HUES6 (cell line): ENCODE results near the gene DNAH9.

Source experiments
- H3K27ac ChIP-seq: 2 replicates; pipeline ENCODE4 v1.7.0; 2013; ENCODE audit warnings: low read depth, mild to moderate bottlenecking, low read length, inconsistent platforms
- H3K27me3 ChIP-seq: 2 replicates; pipeline ENCODE4 v1.6.1; 2013; ENCODE audit warnings: low read length; ENCODE audit not compliant: control insufficient read depth, insufficient read depth
- H3K36me3 ChIP-seq: 2 replicates; pipeline ENCODE4 v1.6.1; 2013; ENCODE audit warnings: low read length; ENCODE audit not compliant: control insufficient read depth, insufficient read depth
- H3K4me1 ChIP-seq: 2 replicates; pipeline ENCODE4 v1.6.1; 2013; ENCODE audit warnings: low read length; ENCODE audit not compliant: control insufficient read depth, insufficient read depth
- H3K4me3 ChIP-seq: 2 replicates; pipeline ENCODE4 v1.5.1; 2013; ENCODE audit warnings: low read depth, low read length
- H3K9ac ChIP-seq: one replicate; pipeline ENCODE4 v1.6.1; 2013; ENCODE audit warnings: mild to moderate bottlenecking, low read length
- H3K9me3 ChIP-seq: 2 replicates; pipeline ENCODE4 v1.6.1; 2013; ENCODE audit warnings: low read depth, low read length; ENCODE audit not compliant: control insufficient read depth, insufficient read depth

Gene DNAH9

GRCh38 chr17:11671126-11671525, 72.9 kb downstream of the DNAH9 start:
- Histone ChIP-seq H3K36me3 (no peaks in the 10 kb centered on the region), H3K4me1 (peaks cover 28% of the 10 kb centered on the region), H3K9ac (no peak overlapping the region), H3K27ac (no peak overlapping the region), H3K9me3 (peaks cover 12% of the 10 kb centered on the region), H3K4me3 (no peak overlapping the region), H3K27me3 (no peaks in the 10 kb centered on the region)

- no peaks in the 10 kb centered on the region for H3K27me3 ChIP-seq
- H3K9ac ChIP-seq = no peak overlapping the region
- H3K4me1 ChIP-seq = no peaks in the 10 kb centered on the region
- no peak overlapping the region for H3K27ac ChIP-seq
- H3K9me3 ChIP-seq = no peaks in the 10 kb centered on the region
- no peak overlapping the region for H3K4me3 ChIP-seq
- H3K36me3 ChIP-seq = no peaks in the 10 kb centered on the region
These were observed 84.4 kb downstream of the DNAH9 start for GRCh38 chr17:11682646-11683045.

- Histone ChIP-seq H3K36me3 (no peaks in the 10 kb centered on the region), H3K27ac (no peak overlapping the region), H3K9me3 (no peaks in the 10 kb centered on the region), H3K9ac (no peak overlapping the region), H3K4me1 (no peaks in the 10 kb centered on the region), H3K27me3 (no peaks in the 10 kb centered on the region), H3K4me3 (no peak overlapping the region)
These were observed 92.4 kb downstream of the DNAH9 start for GRCh38 chr17:11690681-11691080.

GRCh38 chr17:11692688-11693087, 94.4 kb downstream of the DNAH9 start:
- Histone ChIP-seq H3K4me3 (no peak overlapping the region), H3K27me3 (no peaks in the 10 kb centered on the region), H3K36me3 (no peaks in the 10 kb centered on the region), H3K9ac (no peak overlapping the region), H3K9me3 (no peaks in the 10 kb centered on the region), H3K4me1 (no peaks in the 10 kb centered on the region), H3K27ac (no peak overlapping the region)

- no peak overlapping the region for H3K27ac ChIP-seq
- H3K4me1 ChIP-seq = no peaks in the 10 kb centered on the region
- H3K27me3 ChIP-seq = no peaks in the 10 kb centered on the region
- no peaks in the 10 kb centered on the region for H3K36me3 ChIP-seq
- no peak overlapping the region for H3K4me3 ChIP-seq
- no peak overlapping the region for H3K9ac ChIP-seq
- no peaks in the 10 kb centered on the region for H3K9me3 ChIP-seq
These were observed 95.0 kb downstream of the DNAH9 start for GRCh38 chr17:11693284-11693683.

GRCh38 chr17:11700668-11701067, 102.4 kb downstream of the DNAH9 start:
- Histone ChIP-seq H3K36me3 (no peaks in the 10 kb centered on the region), H3K9me3 (no peaks in the 10 kb centered on the region), H3K4me3 (no peak overlapping the region), H3K27me3 (no peaks in the 10 kb centered on the region), H3K9ac (no peak overlapping the region), H3K4me1 (no peaks in the 10 kb centered on the region), H3K27ac (no peak overlapping the region)

GRCh38 chr17:11701911-11702310, 103.6 kb downstream of the DNAH9 start:
- H3K27me3 ChIP-seq = no peaks in the 10 kb centered on the region
- no peak overlapping the region for H3K9ac ChIP-seq
- no peaks in the 10 kb centered on the region for H3K36me3 ChIP-seq
- H3K4me3 ChIP-seq = no peak overlapping the region
- H3K9me3 ChIP-seq = no peaks in the 10 kb centered on the region
- H3K4me1 ChIP-seq = no peaks in the 10 kb centered on the region
- H3K27ac ChIP-seq = no peak overlapping the region

- Histone ChIP-seq H3K27ac (no peak overlapping the region), H3K27me3 (no peaks in the 10 kb centered on the region), H3K4me3 (no peak overlapping the region), H3K9me3 (no peaks in the 10 kb centered on the region), H3K4me1 (peaks cover 10% of the 10 kb centered on the region; the same call in 1 of the 2 replicates), H3K9ac (no peak overlapping the region), H3K36me3 (no peaks in the 10 kb centered on the region)
These were observed 105.8 kb downstream of the DNAH9 start for GRCh38 chr17:11704041-11704440.

- H3K27ac ChIP-seq = no peak overlapping the region
- H3K9ac ChIP-seq = no peak overlapping the region
- H3K4me1 ChIP-seq = peaks cover 10% of the 10 kb centered on the region; the same call in 1 of the 2 replicates
- no peaks in the 10 kb centered on the region for H3K27me3 ChIP-seq
- H3K36me3 ChIP-seq = no peaks in the 10 kb centered on the region
- H3K4me3 ChIP-seq = no peak overlapping the region
- no peaks in the 10 kb centered on the region for H3K9me3 ChIP-seq
These were observed 106.8 kb downstream of the DNAH9 start for GRCh38 chr17:11705111-11705510.

GRCh38 chr17:11707586-11707985, 109.3 kb downstream of the DNAH9 start:
- Histone ChIP-seq H3K27me3 (no peaks in the 10 kb centered on the region), H3K36me3 (no peaks in the 10 kb centered on the region), H3K27ac (no peak overlapping the region), H3K4me1 (peaks cover 10% of the 10 kb centered on the region; the same call in 1 of the 2 replicates), H3K9me3 (no peaks in the 10 kb centered on the region), H3K9ac (no peak overlapping the region), H3K4me3 (no peak overlapping the region)

GRCh38 chr17:11712456-11712855, 114.2 kb downstream of the DNAH9 start:
- H3K27me3 ChIP-seq = no peaks in the 10 kb centered on the region
- no peaks in the 10 kb centered on the region for H3K9me3 ChIP-seq
- H3K9ac ChIP-seq = no peak overlapping the region
- no peak overlapping the region for H3K4me3 ChIP-seq
- no peak overlapping the region for H3K27ac ChIP-seq
- peaks cover 10% of the 10 kb centered on the region; the same call in 1 of the 2 replicates for H3K4me1 ChIP-seq
- no peaks in the 10 kb centered on the region for H3K36me3 ChIP-seq

GRCh38 chr17:11719203-11719602, 120.9 kb downstream of the DNAH9 start:
- H3K36me3 ChIP-seq = no peaks in the 10 kb centered on the region
- H3K4me3 ChIP-seq = no peak overlapping the region
- no peaks in the 10 kb centered on the region for H3K4me1 ChIP-seq
- H3K9me3 ChIP-seq = no peaks in the 10 kb centered on the region
- no peak overlapping the region for H3K27ac ChIP-seq
- H3K27me3 ChIP-seq = 0 out of 2 replicates have a peak, but pooled peaks cover 4% of the 10 kb centered on the region
- H3K9ac ChIP-seq = no peak overlapping the region
